GM23248 (cell line): ENCODE results near the gene GAS2L1. TPM values are rescaled to one million over a fixed set of nuclear protein-coding genes. Genes with fewer than 3 reads are reported as not detected.

Source experiments
- DNase-seq: peaks from one replicate; pipeline ENCODE4 v3.0.0-alpha.2; 2015
- H2AFZ ChIP-seq: fragments of 200-600 bp; sonication (generic); 2 replicates; pipeline ENCODE4 v1.6.1; 2016; ENCODE audit warnings: antibody characterized with exemption
- H3F3A ChIP-seq: fragments of 200-600 bp; sonication (generic); 2 replicates; pipeline ENCODE4 v1.6.1; 2016; ENCODE audit warnings: mild to moderate bottlenecking, antibody characterized with exemption, mixed run types; ENCODE audit not compliant: insufficient read depth
- H3K27ac ChIP-seq: fragments of 200-600 bp; sonication (generic); 2 replicates; pipeline ENCODE4 v1.5.1; 2016; ENCODE audit warnings: mild to moderate bottlenecking
- H3K27me3 ChIP-seq: fragments of 200-600 bp; sonication (generic); replicated peaks from 2 replicates; pipeline ENCODE4 v1.6.1; 2016; ENCODE audit warnings: mild to moderate bottlenecking; ENCODE audit not compliant: insufficient read depth
- H3K36me3 ChIP-seq: fragments of 200-600 bp; sonication (generic); 2 replicates; pipeline ENCODE4 v1.6.1; 2016; ENCODE audit warnings: low read depth, mild to moderate bottlenecking
- H3K4me1 ChIP-seq: fragments of 200-600 bp; sonication (generic); 2 replicates; pipeline ENCODE4 v1.6.1; 2016; ENCODE audit warnings: mild to moderate bottlenecking; ENCODE audit not compliant: insufficient read depth
- H3K4me2 ChIP-seq: fragments of 200-600 bp; sonication (generic); one replicate; pipeline ENCODE4 v1.6.1; 2016; ENCODE audit warnings: mild to moderate bottlenecking; ENCODE audit not compliant: unreplicated experiment
- H3K4me3 ChIP-seq: fragments of 200-600 bp; sonication (generic); 2 replicates; pipeline ENCODE4 v1.5.1; 2016; ENCODE audit warnings: mild to moderate bottlenecking
- H3K79me2 ChIP-seq: fragments of 200-600 bp; sonication (generic); 2 replicates; pipeline ENCODE4 v1.6.1; 2016; ENCODE audit warnings: mild to moderate bottlenecking; ENCODE audit not compliant: insufficient read depth
- H3K9ac ChIP-seq: fragments of 200-600 bp; sonication (generic); 2 replicates; pipeline ENCODE4 v1.6.1; 2016; ENCODE audit warnings: mild to moderate bottlenecking
- H3K9me2 ChIP-seq: fragments of 200-600 bp; sonication (generic); 2 replicates; pipeline ENCODE4 v1.6.1; 2016; ENCODE audit warnings: mixed run types, mild to moderate bottlenecking, moderate library complexity; ENCODE audit not compliant: insufficient read depth
- H3K9me3 ChIP-seq: fragments of 200-600 bp; sonication (generic); one replicate; pipeline ENCODE4 v1.6.1; 2017; ENCODE audit warnings: low read depth
- H4K20me1 ChIP-seq: fragments of 200-600 bp; sonication (generic); 2 replicates; pipeline ENCODE4 v1.6.0; 2016; ENCODE audit not compliant: insufficient read depth
- EZH2 ChIP-seq: fragments of 200-600 bp; sonication (generic); IDR thresholded peaks from 2 replicates; pipeline ENCODE4 v1.6.1; 2018; ENCODE audit warnings: antibody characterized with exemption, mild to moderate bottlenecking; ENCODE audit not compliant: insufficient read depth, poor library complexity, severe bottlenecking
- EZH2phosphoT487 ChIP-seq: fragments of 200-600 bp; sonication (generic); IDR thresholded peaks from 2 replicates; pipeline ENCODE4 v1.6.1; 2018; ENCODE audit warnings: antibody characterized with exemption, moderate library complexity, mild to moderate bottlenecking, low read depth; ENCODE audit not compliant: insufficient read depth
- WGBS, 2 experiments: methylation state at CpG; one replicate each; pipeline ENCODE4 v1.1.6; 2015 to 2017; ENCODE audit warnings: low lambda C conversion rate in 2 of 2, low coverage in 1 of 2; ENCODE audit errors: missing lambda C conversion rate in 2 of 2; 5-methylcytosine and 5-hydroxymethylcytosine counted together
- in situ Hi-C: fragments of 300-500 bp; cut with MboI; formaldehyde crosslinking; loops from 2 replicates; pipeline ENCODE4 v1.15.0; 2020
- polyA plus RNA-seq: library from polyadenylated mRNA; unstranded; fragments of >200 nt; fragmentation: Nextera tagmentation; extraction: Ambion mirVana; gene quantifications from 2 replicates; pipeline ENCODE4 v1.2.1, GENCODE V29; 2016
- total RNA-seq: library from RNA; depleted of rRNA; stranded (reverse); fragments of >200 nt; shearing (Covaris generic); gene quantifications from 2 replicates; pipeline ENCODE4 v1.2.3, GENCODE V29; 2014

The GAS2L1 gene
- total and polyA plus RNA-seq, 2 experiments from 2014 or later, result 21.2 to 23.7 TPM

- Histone ChIP-seq H3K4me3 (no peak overlapping the region), H3F3A (no peaks in the 10 kb centered on the region), H3K9ac (no peak overlapping the region), H3K9me3 (no peaks in the 10 kb centered on the region), H3K36me3 (no peaks in the 10 kb centered on the region; the same call in 1 of the 2 replicates), H4K20me1 (no peaks in the 10 kb centered on the region), H3K27ac (no peak overlapping the region), H3K27me3 (no peaks in the 10 kb centered on the region), H3K4me1 (no peaks in the 10 kb centered on the region), H3K4me2 (no peak overlapping the region), H2AFZ (no peak overlapping the region), H3K79me2 (no peaks in the 10 kb centered on the region), H3K9me2 (no peaks in the 10 kb centered on the region)
- in situ Hi-C loops, result no loop called here
- DNase-seq, result no peak
- TF ChIP-seq EZH2 (no peak), EZH2phosphoT487 (no peak)
- 86 to 91% methylated on average over 8 of the region's 8 CpGs for WGBS, 2 experiments
Observed at GRCh38 chr22:29325356-29325755, 18.9 kb downstream of the GAS2L1 start.

- Histone ChIP-seq H3K36me3 (no peaks in the 10 kb centered on the region; the same call in 1 of the 2 replicates), H2AFZ (no peak overlapping the region), H3K9me3 (no peaks in the 10 kb centered on the region), H3K4me3 (no peak overlapping the region), H3K27ac (no peak overlapping the region), H3K27me3 (no peaks in the 10 kb centered on the region), H3F3A (no peaks in the 10 kb centered on the region), H3K4me2 (no peak overlapping the region), H4K20me1 (no peaks in the 10 kb centered on the region), H3K9me2 (no peaks in the 10 kb centered on the region), H3K79me2 (no peaks in the 10 kb centered on the region), H3K9ac (no peak overlapping the region), H3K4me1 (no peaks in the 10 kb centered on the region)
- 46 to 51% methylated on average over 9 of the region's 9 CpGs for WGBS, 2 experiments
- TF ChIP-seq EZH2, result no peak
- no peak for TF ChIP-seq EZH2phosphoT487
- in situ Hi-C loops, result no loop called here
- no peak for DNase-seq
Observed at GRCh38 chr22:29325785-29326315, 19.4 kb downstream of the GAS2L1 start.

- Histone ChIP-seq H2AFZ (no peak overlapping the region), H4K20me1 (no peaks in the 10 kb centered on the region), H3K4me2 (no peak overlapping the region), H3K9ac (no peak overlapping the region), H3K79me2 (no peaks in the 10 kb centered on the region), H3K4me1 (no peaks in the 10 kb centered on the region), H3K9me2 (no peaks in the 10 kb centered on the region), H3K4me3 (no peak overlapping the region), H3K27ac (no peak overlapping the region), H3K9me3 (no peaks in the 10 kb centered on the region), H3K36me3 (no peaks in the 10 kb centered on the region; the same call in 1 of the 2 replicates), H3F3A (no peaks in the 10 kb centered on the region), H3K27me3 (no peaks in the 10 kb centered on the region)
- WGBS, 2 experiments, result 97% methylated on average over 10 of the region's 10 CpGs
- no peak for DNase-seq
- in situ Hi-C loops, result no loop called here
- no peak for TF ChIP-seq EZH2phosphoT487
- TF ChIP-seq EZH2, result no peak
Observed at GRCh38 chr22:29326481-29326880, 20.0 kb downstream of the GAS2L1 start.

- 93 to 98% methylated on average over 13 to 15 of the region's 15 CpGs for WGBS, 2 experiments
- Histone ChIP-seq H3K36me3 (no peaks in the 10 kb centered on the region; the same call in 1 of the 2 replicates), H3K4me1 (no peaks in the 10 kb centered on the region), H2AFZ (no peak overlapping the region), H3K79me2 (no peaks in the 10 kb centered on the region), H4K20me1 (no peaks in the 10 kb centered on the region), H3K9me3 (no peaks in the 10 kb centered on the region), H3F3A (no peaks in the 10 kb centered on the region), H3K9ac (no peak overlapping the region), H3K4me2 (no peak overlapping the region), H3K27ac (no peak overlapping the region), H3K9me2 (no peaks in the 10 kb centered on the region), H3K27me3 (no peaks in the 10 kb centered on the region), H3K4me3 (no peak overlapping the region)
- no peak for TF ChIP-seq EZH2phosphoT487
- no peak for TF ChIP-seq EZH2
- in situ Hi-C loops, result no loop called here
- DNase-seq, result no peak
Observed at GRCh38 chr22:29327089-29327764, 20.8 kb downstream of the GAS2L1 start.
